MM.1S (cell line): ENCODE measurements around the gene PDE4B.

Experiments used
- EZH2 ChIP-seq: fragments of 300-600 bp; sonication (generic); optimal IDR thresholded peaks from 2 replicates; pipeline ENCODE3; 2017; ENCODE audit warnings: low read depth, mild to moderate bottlenecking, antibody characterized with exemption, low read length, mixed read lengths
- EZH2phosphoT487 ChIP-seq: fragments of 300-600 bp; sonication (generic); IDR thresholded peaks from 2 replicates; pipeline ENCODE4 v1.6.1; 2018; ENCODE audit warnings: antibody characterized with exemption, low read length
- TF ChIP-seq, protein P1 (sequence below): fragments of 300-600 bp; sonication (generic); IDR thresholded peaks from 2 replicates; pipeline ENCODE4 v1.5.1; 2016; ENCODE audit warnings: antibody characterized with exemption, low read length, mixed read lengths

DNA sequence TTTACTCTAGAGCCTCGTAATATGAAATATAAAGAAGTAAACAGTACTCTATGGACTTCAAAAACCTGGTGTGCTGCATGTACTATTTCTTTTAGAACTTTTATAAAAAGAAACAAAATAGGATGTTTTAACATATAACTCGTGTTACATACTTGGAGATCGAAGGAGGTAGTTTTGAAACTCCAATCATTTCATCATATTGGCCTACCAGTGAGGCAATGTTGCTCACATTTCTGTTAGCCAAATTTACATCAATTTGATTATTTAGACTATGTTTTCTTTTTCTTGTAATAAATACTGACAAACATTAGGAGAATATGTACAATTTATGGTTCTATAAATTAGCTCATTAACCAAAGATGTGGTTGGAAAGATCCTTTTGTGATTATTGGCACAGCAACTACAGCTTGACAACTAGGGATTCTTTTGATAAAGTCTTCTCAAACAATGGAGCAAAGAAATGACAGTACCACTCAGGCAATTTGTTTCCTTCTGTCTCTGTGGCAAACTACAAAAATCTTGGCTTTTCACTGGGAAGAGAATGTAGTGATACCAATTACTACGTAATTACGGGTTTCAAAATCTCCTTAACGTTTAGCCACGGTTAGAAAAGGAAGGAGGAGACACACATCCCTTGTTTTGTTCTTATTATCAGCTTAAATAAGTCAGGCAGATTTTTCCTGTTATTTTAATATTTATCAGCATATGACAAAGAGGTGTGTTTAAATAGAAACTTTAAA is 474.7 kb downstream of the PDE4B start:
- TF ChIP-seq, protein P1, sequence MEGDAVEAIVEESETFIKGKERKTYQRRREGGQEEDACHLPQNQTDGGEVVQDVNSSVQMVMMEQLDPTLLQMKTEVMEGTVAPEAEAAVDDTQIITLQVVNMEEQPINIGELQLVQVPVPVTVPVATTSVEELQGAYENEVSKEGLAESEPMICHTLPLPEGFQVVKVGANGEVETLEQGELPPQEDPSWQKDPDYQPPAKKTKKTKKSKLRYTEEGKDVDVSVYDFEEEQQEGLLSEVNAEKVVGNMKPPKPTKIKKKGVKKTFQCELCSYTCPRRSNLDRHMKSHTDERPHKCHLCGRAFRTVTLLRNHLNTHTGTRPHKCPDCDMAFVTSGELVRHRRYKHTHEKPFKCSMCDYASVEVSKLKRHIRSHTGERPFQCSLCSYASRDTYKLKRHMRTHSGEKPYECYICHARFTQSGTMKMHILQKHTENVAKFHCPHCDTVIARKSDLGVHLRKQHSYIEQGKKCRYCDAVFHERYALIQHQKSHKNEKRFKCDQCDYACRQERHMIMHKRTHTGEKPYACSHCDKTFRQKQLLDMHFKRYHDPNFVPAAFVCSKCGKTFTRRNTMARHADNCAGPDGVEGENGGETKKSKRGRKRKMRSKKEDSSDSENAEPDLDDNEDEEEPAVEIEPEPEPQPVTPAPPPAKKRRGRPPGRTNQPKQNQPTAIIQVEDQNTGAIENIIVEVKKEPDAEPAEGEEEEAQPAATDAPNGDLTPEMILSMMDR, result no peak
- TF ChIP-seq EZH2phosphoT487, result no peak
- TF ChIP-seq EZH2, result no peak
